ENCODE data around the gene FOSB. TPM values are rescaled to one million over a fixed set of nuclear protein-coding genes. Genes with fewer than 3 reads are reported as not detected.

FOSB gene
- total RNA-seq, 5 donors from 2014 or later (not counting 1 experiment from before 2014, with no cell fraction given) = 6.7 to 1,173 (median 10.4) TPM

GRCh38 chr19:45488708-45489107, 20.9 kb downstream of the FOSB start:
- ChIA-PET POLR2A (interaction anchor here (0.5 to 0.7 kb wide), 3 partner anchors 24 to 180 kb away, joined by 3 to 5 read pairs (median 4); no protein-coding TSS in a partner anchor), CTCF (no interaction called here)
- Histone ChIP-seq H3K9me3 (no peaks in the 10 kb centered on the region), H3K27ac (ENCODE audit: low read length) (no peak overlapping the region), H3K4me3 (ENCODE audit: control insufficient read depth in 1 of 2, extremely low read depth in 1 of 2, low read length in 1 of 2) (no peak overlapping the region), H3K27me3 (replicated peaks in 1 of 2; ENCODE audit: control insufficient read depth in 2 of 2, extremely low read depth in 1 of 2, insufficient read depth in 2 of 2, low read length in 1 of 2) (peaks cover 0 to 33% of the 10 kb centered on the region in 2 experiments), H3K36me3 (ENCODE audit: control insufficient read depth in 2 of 2, extremely low read depth in 1 of 2, insufficient read depth in 1 of 2, low read length in 1 of 2) (no peaks in the 10 kb centered on the region), H3K4me1 (ENCODE audit: control insufficient read depth in 1 of 2, extremely low read depth in 1 of 2, insufficient read depth in 2 of 2, low read length in 2 of 2) (peaks cover 2 to 24% of the 10 kb centered on the region in 2 experiments)
- no peak for DNase-seq
- H3K27ac Mint-ChIP-seq = peak overlapping the region in 1 of 2 donors; percentile 53
- H3K9me3 Mint-ChIP-seq = no peaks in the 10 kb centered on the region
- H3K4me1 Mint-ChIP-seq = peaks cover 8 to 12% (median 8%) of the 10 kb centered on the region in 3 donors
- WGBS (ENCODE audit: insufficient coverage) = 84% methylated on average over 13 of the region's 15 CpGs
- H3K4me3 Mint-ChIP-seq = no peak overlapping the region
- ATAC-seq (replicated peaks in 1 of 4) = no peak
- peaks cover 7 to 12% of the 10 kb centered on the region in 2 donors for H3K27me3 Mint-ChIP-seq
- no peaks in the 10 kb centered on the region for H3K36me3 Mint-ChIP-seq

- no peak overlapping the region for H3K4me3 Mint-ChIP-seq
- no peak for DNase-seq
Observed at GRCh38 chr19:45489216-45489855, 21.5 kb downstream of the FOSB start.

GRCh38 chr19:45492137-45492626, 24.4 kb downstream of the FOSB start:
- ChIA-PET CTCF (no interaction called here), POLR2A (interaction anchor here in 1 of 2 donors (0.5 kb wide), 1 partner anchor 35 kb away, joined by 4 read pairs; no protein-coding TSS in a partner anchor)
- ATAC-seq (replicated peaks in 1 of 4) = no peak
- Mint-ChIP-seq H3K4me3 (no peak overlapping the region), H3K27ac (no peak overlapping the region), H3K4me1 (peaks cover 16 to 24% (median 22%) of the 10 kb centered on the region in 3 donors), H3K9me3 (no peaks in the 10 kb centered on the region), H3K36me3 (no peaks in the 10 kb centered on the region), H3K27me3 (peaks cover 13 to 18% of the 10 kb centered on the region in 2 donors)
- no peak overlapping the region for H3K27ac ChIP-seq (ENCODE audit: low read length)
- H3K27me3 ChIP-seq (replicated peaks in 1 of 2; ENCODE audit: control insufficient read depth in 2 of 2, extremely low read depth in 1 of 2, insufficient read depth in 2 of 2, low read length in 1 of 2) = peaks cover 12 to 50% of the 10 kb centered on the region in 2 experiments
- H3K4me3 ChIP-seq (ENCODE audit: control insufficient read depth in 1 of 2, extremely low read depth in 1 of 2, low read length in 1 of 2) = no peak overlapping the region
- no peak for DNase-seq
- peaks cover 11 to 24% of the 10 kb centered on the region in 2 experiments for H3K4me1 ChIP-seq (ENCODE audit: control insufficient read depth in 1 of 2, extremely low read depth in 1 of 2, insufficient read depth in 2 of 2, low read length in 2 of 2)
- no peaks in the 10 kb centered on the region for H3K36me3 ChIP-seq (ENCODE audit: control insufficient read depth in 2 of 2, extremely low read depth in 1 of 2, insufficient read depth in 1 of 2, low read length in 1 of 2)
- 100% methylated on average over 1 of the region's 5 CpGs for WGBS (ENCODE audit: insufficient coverage)
- H3K9me3 ChIP-seq = no peaks in the 10 kb centered on the region

More at GRCh38 chr19:45489216-45489855, 21.5 kb downstream of the FOSB start:
- H3K4me3 ChIP-seq (ENCODE audit: control insufficient read depth in 1 of 2, extremely low read depth in 1 of 2, low read length in 1 of 2) = no peak overlapping the region
- POLR2A ChIA-PET = interaction anchor here (0.5 to 0.7 kb wide), 5 partner anchors 12 to 1834 kb away, joined by 3 to 5 read pairs (median 4); no protein-coding TSS in a partner anchor
- no peak overlapping the region for H3K27ac ChIP-seq (ENCODE audit: low read length)
- H3K9me3 ChIP-seq = no peaks in the 10 kb centered on the region
- peaks cover 6 to 13% (median 9%) of the 10 kb centered on the region in 3 donors for H3K4me1 Mint-ChIP-seq
- no peaks in the 10 kb centered on the region for H3K36me3 Mint-ChIP-seq
- WGBS (ENCODE audit: insufficient coverage) = 85% methylated on average over 16 of the region's 20 CpGs
- no peak for ATAC-seq (replicated peaks in 1 of 4)
- peaks cover 0 to 39% of the 10 kb centered on the region in 2 experiments for H3K27me3 ChIP-seq (replicated peaks in 1 of 2; ENCODE audit: control insufficient read depth in 2 of 2, extremely low read depth in 1 of 2, insufficient read depth in 2 of 2, low read length in 1 of 2)
- H3K4me1 ChIP-seq (ENCODE audit: control insufficient read depth in 1 of 2, extremely low read depth in 1 of 2, insufficient read depth in 2 of 2, low read length in 2 of 2) = peaks cover 2 to 24% of the 10 kb centered on the region in 2 experiments
- H3K36me3 ChIP-seq (ENCODE audit: control insufficient read depth in 2 of 2, extremely low read depth in 1 of 2, insufficient read depth in 1 of 2, low read length in 1 of 2) = no peaks in the 10 kb centered on the region
- CTCF ChIA-PET = interaction anchor here (0.6 to 0.7 kb wide), 2 partner anchors 68 to 486 kb away, joined by 5 to 9 read pairs; no protein-coding TSS in a partner anchor
- no peak overlapping the region for H3K27ac Mint-ChIP-seq
- H3K9me3 Mint-ChIP-seq = no peaks in the 10 kb centered on the region
- H3K27me3 Mint-ChIP-seq = peaks cover 7 to 12% of the 10 kb centered on the region in 2 donors

- Mint-ChIP-seq H3K4me3 (no peak overlapping the region), H3K9me3 (no peaks in the 10 kb centered on the region), H3K36me3 (no peaks in the 10 kb centered on the region), H3K4me1 (peaks cover 21 to 31% (median 28%) of the 10 kb centered on the region in 3 donors), H3K27me3 (peaks cover 13 to 18% of the 10 kb centered on the region in 2 donors), H3K27ac (no peak overlapping the region)
- DNase-seq (no peak), ATAC-seq (replicated peaks in 1 of 4) (no peak)
- CTCF ChIA-PET = no interaction called here
- peaks cover 14 to 30% of the 10 kb centered on the region in 2 experiments for H3K4me1 ChIP-seq (ENCODE audit: control insufficient read depth in 1 of 2, extremely low read depth in 1 of 2, insufficient read depth in 2 of 2, low read length in 2 of 2)
- no peaks in the 10 kb centered on the region for H3K36me3 ChIP-seq (ENCODE audit: control insufficient read depth in 2 of 2, extremely low read depth in 1 of 2, insufficient read depth in 1 of 2, low read length in 1 of 2)
- no peaks in the 10 kb centered on the region for H3K9me3 ChIP-seq
- H3K4me3 ChIP-seq (ENCODE audit: control insufficient read depth in 1 of 2, extremely low read depth in 1 of 2, low read length in 1 of 2) = peak overlapping the region in 1 of 2 donors; percentile 32
- WGBS (ENCODE audit: insufficient coverage) = no CpG with 5 or more reads among the region's 32 CpGs
- peaks cover 12 to 50% of the 10 kb centered on the region in 2 experiments for H3K27me3 ChIP-seq (replicated peaks in 1 of 2; ENCODE audit: control insufficient read depth in 2 of 2, extremely low read depth in 1 of 2, insufficient read depth in 2 of 2, low read length in 1 of 2)
- H3K27ac ChIP-seq (ENCODE audit: low read length) = no peak overlapping the region
- POLR2A ChIA-PET = no interaction called here
Observed at GRCh38 chr19:45492627-45493470, 25.1 kb downstream of the FOSB start.

- 96% methylated on average over 24 of the region's 39 CpGs for WGBS (ENCODE audit: insufficient coverage)
- no peak for ATAC-seq (replicated peaks in 1 of 4)
- DNase-seq = no peak
- H3K27me3 Mint-ChIP-seq = peaks cover 13 to 17% of the 10 kb centered on the region in 2 donors
- H3K9me3 Mint-ChIP-seq = no peaks in the 10 kb centered on the region
- Histone ChIP-seq H3K36me3 (ENCODE audit: control insufficient read depth in 2 of 2, extremely low read depth in 1 of 2, insufficient read depth in 1 of 2, low read length in 1 of 2) (no peaks in the 10 kb centered on the region), H3K27me3 (replicated peaks in 1 of 2; ENCODE audit: control insufficient read depth in 2 of 2, extremely low read depth in 1 of 2, insufficient read depth in 2 of 2, low read length in 1 of 2) (peaks cover 12 to 36% of the 10 kb centered on the region in 2 experiments), H3K27ac (ENCODE audit: low read length) (no peak overlapping the region), H3K4me3 (ENCODE audit: control insufficient read depth in 1 of 2, extremely low read depth in 1 of 2, low read length in 1 of 2) (no peak overlapping the region), H3K9me3 (no peaks in the 10 kb centered on the region), H3K4me1 (ENCODE audit: control insufficient read depth in 1 of 2, extremely low read depth in 1 of 2, insufficient read depth in 2 of 2, low read length in 2 of 2) (peaks cover 16 to 46% of the 10 kb centered on the region in 2 experiments)
- ChIA-PET CTCF (interaction anchor here (0.6 to 3.2 kb wide), 6 partner anchors 9 to 149 kb away, joined by 3 to 17 read pairs (median 6); partner anchors contain the start of gene ERCC1 (in 1 of the 2)), POLR2A (interaction anchor here in 1 of 2 donors (0.5 kb wide), 1 partner anchor 109 kb away, joined by 3 read pairs; no protein-coding TSS in a partner anchor)
- H3K27ac Mint-ChIP-seq = peak overlapping the region in 1 of 2 donors; percentile 84
- H3K4me1 Mint-ChIP-seq = peaks cover 30 to 40% (median 37%) of the 10 kb centered on the region in 3 donors
- no peak overlapping the region for H3K4me3 Mint-ChIP-seq
- no peaks in the 10 kb centered on the region for H3K36me3 Mint-ChIP-seq
Observed at GRCh38 chr19:45494261-45494916, 26.6 kb downstream of the FOSB start.

Measured in T-cell (primary cell).